ENCODE measurements around the gene IER5. TPM values are rescaled to one million over a fixed set of nuclear protein-coding genes. Genes with fewer than 3 reads are reported as not detected.

IER5 gene
- total RNA-seq, 1 donor = 17.4 TPM

- H3K4me3 ChIP-seq (ENCODE audit: insufficient read depth, low read length) = no peak overlapping the region
- H3K4me2 ChIP-seq (ENCODE audit: insufficient read depth, low read length) = no peak overlapping the region
- DNase-seq (ENCODE audit: insufficient read length, low spot score, missing footprints) = no peak
- H3K36me3 ChIP-seq (ENCODE audit: insufficient read depth, low read length) = no peaks in the 10 kb centered on the region
- no peaks in the 10 kb centered on the region for H4K20me1 ChIP-seq (ENCODE audit: insufficient read depth, low read length)
- H3K4me1 ChIP-seq (ENCODE audit: insufficient read depth, low read length) = peaks cover 26% of the 10 kb centered on the region
- no peak for TF ChIP-seq CTCF (IDR thresholded peaks at IDR 0.05; ENCODE audit: extremely low read depth, low read depth, low read length)
- H3K79me2 ChIP-seq (ENCODE audit: insufficient read depth, low read length) = no peaks in the 10 kb centered on the region
- H2AFZ ChIP-seq (ENCODE audit: low read length) = no peak overlapping the region
- H3K27ac ChIP-seq (ENCODE audit: low read depth, low read length) = no peak overlapping the region
- no peaks in the 10 kb centered on the region for H3K27me3 ChIP-seq (ENCODE audit: insufficient read depth, low read length)
- no peaks in the 10 kb centered on the region for H3K9me3 ChIP-seq (ENCODE audit: low read depth, low read length)
Measured at GRCh38 chr1:181110013-181110412, 21.5 kb downstream of the IER5 start.

- Histone ChIP-seq H3K27me3 (ENCODE audit: insufficient read depth, low read length) (no peaks in the 10 kb centered on the region), H3K27ac (ENCODE audit: low read depth, low read length) (peak overlapping the region; percentile 50), H3K9me3 (ENCODE audit: low read depth, low read length) (no peaks in the 10 kb centered on the region), H2AFZ (ENCODE audit: low read length) (no peak overlapping the region), H3K36me3 (ENCODE audit: insufficient read depth, low read length) (no peaks in the 10 kb centered on the region), H4K20me1 (ENCODE audit: insufficient read depth, low read length) (no peaks in the 10 kb centered on the region), H3K79me2 (ENCODE audit: insufficient read depth, low read length) (no peaks in the 10 kb centered on the region), H3K4me1 (ENCODE audit: insufficient read depth, low read length) (peaks cover 20% of the 10 kb centered on the region), H3K4me2 (ENCODE audit: insufficient read depth, low read length) (no peak overlapping the region), H3K4me3 (ENCODE audit: insufficient read depth, low read length) (no peak overlapping the region)
- TF ChIP-seq CTCF (IDR thresholded peaks at IDR 0.05; ENCODE audit: extremely low read depth, low read depth, low read length) = no peak
- DNase-seq (ENCODE audit: insufficient read length, low spot score, missing footprints) = peak; percentile 77
Measured at GRCh38 chr1:181111559-181111958, 23.1 kb downstream of the IER5 start.

DNA sequence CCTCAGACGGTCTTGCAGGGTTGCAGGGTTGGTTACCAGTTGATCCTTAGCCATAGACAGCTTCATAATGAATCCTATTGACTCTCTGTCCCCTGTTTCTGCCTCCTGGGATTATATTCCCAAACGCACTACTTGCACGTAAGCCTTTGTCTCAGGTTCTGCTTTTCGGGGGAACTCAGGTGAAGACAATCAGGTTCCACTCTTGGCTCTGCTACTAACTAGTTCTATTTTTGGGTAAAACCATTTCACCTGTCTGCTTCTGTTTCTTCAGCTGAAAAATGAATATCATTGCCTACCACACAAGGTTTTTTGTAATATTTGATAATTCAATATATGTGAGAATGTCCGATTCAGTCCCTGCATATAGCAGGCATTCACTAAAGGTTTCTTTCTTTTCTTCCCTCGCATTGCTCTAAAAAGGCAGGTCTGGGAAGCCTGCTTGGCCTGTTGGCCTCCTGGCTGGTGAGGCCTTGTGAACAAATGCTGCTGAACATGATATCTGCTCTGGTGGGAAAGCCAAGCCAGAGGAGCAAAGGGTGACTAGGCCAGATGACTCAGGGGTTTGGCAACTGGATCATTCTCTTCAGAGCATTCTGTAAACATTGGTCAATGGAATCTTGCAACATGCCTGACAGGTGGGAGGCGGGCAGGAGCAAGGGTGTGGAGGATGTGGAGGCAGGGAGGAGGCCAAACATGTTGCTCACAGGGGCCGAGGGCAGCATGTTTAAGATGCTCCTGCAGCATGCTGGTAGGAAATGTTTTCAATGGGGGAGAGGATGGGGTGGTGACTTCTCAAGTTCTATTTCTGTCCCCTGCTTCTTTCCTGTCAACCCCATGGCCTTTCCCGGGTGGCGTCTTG lies 23.8 kb downstream of the IER5 start:
- no peak overlapping the region for H2AFZ ChIP-seq (ENCODE audit: low read length)
- H3K36me3 ChIP-seq (ENCODE audit: insufficient read depth, low read length) = no peaks in the 10 kb centered on the region
- H3K4me2 ChIP-seq (ENCODE audit: insufficient read depth, low read length) = peak overlapping the region; percentile 57
- H3K27ac ChIP-seq (ENCODE audit: low read depth, low read length) = peak overlapping the region; percentile 67
- H3K9me3 ChIP-seq (ENCODE audit: low read depth, low read length) = no peaks in the 10 kb centered on the region
- TF ChIP-seq CTCF (IDR thresholded peaks at IDR 0.05; ENCODE audit: extremely low read depth, low read depth, low read length) = no peak
- peak; percentile 97 for DNase-seq (ENCODE audit: insufficient read length, low spot score, missing footprints)
- H3K4me3 ChIP-seq (ENCODE audit: insufficient read depth, low read length) = peak overlapping the region; percentile 15
- no peaks in the 10 kb centered on the region for H3K27me3 ChIP-seq (ENCODE audit: insufficient read depth, low read length)
- H3K79me2 ChIP-seq (ENCODE audit: insufficient read depth, low read length) = no peaks in the 10 kb centered on the region
- no peaks in the 10 kb centered on the region for H4K20me1 ChIP-seq (ENCODE audit: insufficient read depth, low read length)
- peaks cover 26% of the 10 kb centered on the region for H3K4me1 ChIP-seq (ENCODE audit: insufficient read depth, low read length)

DNA sequence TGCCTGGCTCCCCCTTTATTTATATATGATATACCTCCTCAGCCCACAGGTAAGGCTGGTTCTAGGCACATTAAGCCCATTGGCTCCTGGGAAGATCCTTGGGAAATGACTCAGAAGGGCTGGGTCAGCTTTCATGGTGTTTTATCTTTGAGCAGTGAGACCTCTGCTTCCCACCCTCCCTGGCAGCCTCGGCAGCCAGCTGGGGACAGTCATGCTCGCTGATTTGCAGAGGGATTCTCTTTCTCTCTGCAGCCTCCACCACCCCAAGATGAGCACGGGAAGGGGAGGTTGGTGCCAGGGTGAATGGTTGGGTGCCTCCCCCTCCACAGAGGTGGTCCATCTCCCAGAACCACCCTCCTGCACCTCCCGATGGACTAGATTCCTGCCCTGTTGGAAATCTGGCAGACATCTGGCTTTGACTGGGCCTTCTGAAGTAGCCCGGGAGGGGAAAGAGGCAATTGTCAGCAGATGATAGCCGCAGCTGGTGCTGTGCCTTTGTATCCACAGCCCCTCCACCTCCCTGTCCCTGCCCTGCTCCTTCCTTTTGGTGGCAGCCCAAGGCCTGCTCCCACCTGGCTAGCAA lies 24.6 kb downstream of the IER5 start:
- H2AFZ ChIP-seq (ENCODE audit: low read length) = peak overlapping the region; percentile 14
- peak overlapping the region; percentile 15 for H3K4me3 ChIP-seq (ENCODE audit: insufficient read depth, low read length)
- H3K79me2 ChIP-seq (ENCODE audit: insufficient read depth, low read length) = no peaks in the 10 kb centered on the region
- no peak for TF ChIP-seq CTCF (IDR thresholded peaks at IDR 0.05; ENCODE audit: extremely low read depth, low read depth, low read length)
- peaks cover 33% of the 10 kb centered on the region for H3K4me1 ChIP-seq (ENCODE audit: insufficient read depth, low read length)
- peak; percentile 78 for DNase-seq (ENCODE audit: insufficient read length, low spot score, missing footprints)
- no peaks in the 10 kb centered on the region for H3K36me3 ChIP-seq (ENCODE audit: insufficient read depth, low read length)
- H3K27ac ChIP-seq (ENCODE audit: low read depth, low read length) = peak overlapping the region; percentile 67
- H3K27me3 ChIP-seq (ENCODE audit: insufficient read depth, low read length) = no peaks in the 10 kb centered on the region
- peak overlapping the region; percentile 57 for H3K4me2 ChIP-seq (ENCODE audit: insufficient read depth, low read length)
- H4K20me1 ChIP-seq (ENCODE audit: insufficient read depth, low read length) = no peaks in the 10 kb centered on the region
- H3K9me3 ChIP-seq (ENCODE audit: low read depth, low read length) = no peaks in the 10 kb centered on the region
